Neutrophil (primary cell): Measurements from ENCODE around the gene CST8.

Experiments used
- H3K27ac ChIP-seq: fragments of 200-600 bp; sonication (generic); 2 replicates; pipeline ENCODE4 v1.5.1; 2016; ENCODE audit warnings: mild to moderate bottlenecking, moderate library complexity
- H3K27me3 ChIP-seq: fragments of 200-600 bp; sonication (generic); 2 replicates; pipeline ENCODE4 v1.6.0; 2016; ENCODE audit warnings: mild to moderate bottlenecking
- H3K36me3 ChIP-seq: fragments of 200-600 bp; sonication (generic); 2 replicates; pipeline ENCODE4 v1.5.1; 2017
- H3K4me1 ChIP-seq, 2 experiments: fragments of 200-600 bp in 1 of 2; sonication (generic) in 1 of 2; 1 replicate in 1 of 2; 2 replicates in 1 of 2; pipeline versions ENCODE4 v1.5.1 to v1.6.1; 2013 to 2016; ENCODE audit warnings: low read depth in 1 of 2, low read length in 1 of 2, mild to moderate bottlenecking in 1 of 2, moderate library complexity in 1 of 2; ENCODE audit not compliant: control insufficient read depth in 1 of 2, insufficient read depth in 1 of 2
- H3K4me3 ChIP-seq, 2 experiments: fragments of 200-600 bp in 1 of 2; sonication (generic) in 1 of 2; 1 replicate in 1 of 2; 2 replicates in 1 of 2; pipeline ENCODE4 v1.5.1; 2013 to 2016; ENCODE audit warnings: low read depth in 1 of 2, low read length in 1 of 2, mild to moderate bottlenecking in 1 of 2, moderate library complexity in 1 of 2
- H3K9me3 ChIP-seq: fragments of 200-600 bp; sonication (generic); 2 replicates; pipeline ENCODE4 v1.5.1; 2016
- CTCF ChIP-seq: fragments of 200-600 bp; sonication (generic); IDR thresholded peaks from 2 replicates; pipeline ENCODE4 v1.5.1; 2016; ENCODE audit warnings: antibody characterized with exemption

CST8 gene

GRCh38 chr20:23477223-23477622 lies 13.7 kb upstream of the CST8 start:
- H3K27ac ChIP-seq = no peak overlapping the region
- no peaks in the 10 kb centered on the region for H3K4me1 ChIP-seq
- no peak for TF ChIP-seq CTCF
- no peak overlapping the region for H3K4me3 ChIP-seq
- no peaks in the 10 kb centered on the region for H3K27me3 ChIP-seq
- no peaks in the 10 kb centered on the region for H3K36me3 ChIP-seq
- H3K9me3 ChIP-seq = no peaks in the 10 kb centered on the region

GRCh38 chr20:23479043-23479442 lies 11.9 kb upstream of the CST8 start:
- no peaks in the 10 kb centered on the region for H3K36me3 ChIP-seq

GRCh38 chr20:23482138-23482537 lies 8.8 kb upstream of the CST8 start:
- Histone ChIP-seq H3K4me3 (no peak overlapping the region), H3K27ac (no peak overlapping the region), H3K36me3 (no peaks in the 10 kb centered on the region), H3K4me1 (no peaks in the 10 kb centered on the region), H3K27me3 (no peaks in the 10 kb centered on the region), H3K9me3 (no peaks in the 10 kb centered on the region)
- no peak for TF ChIP-seq CTCF

More at GRCh38 chr20:23479043-23479442, 11.9 kb upstream of the CST8 start:
- H3K27ac ChIP-seq = no peak overlapping the region
- H3K4me1 ChIP-seq = no peaks in the 10 kb centered on the region
- H3K4me3 ChIP-seq = no peak overlapping the region
- no peak for TF ChIP-seq CTCF
- H3K27me3 ChIP-seq = no peaks in the 10 kb centered on the region
- no peaks in the 10 kb centered on the region for H3K9me3 ChIP-seq

GRCh38 chr20:23484081-23484480 lies 6.8 kb upstream of the CST8 start:
- TF ChIP-seq CTCF = no peak
- no peaks in the 10 kb centered on the region for H3K4me1 ChIP-seq
- no peak overlapping the region for H3K27ac ChIP-seq
- H3K27me3 ChIP-seq = no peaks in the 10 kb centered on the region
- no peaks in the 10 kb centered on the region for H3K36me3 ChIP-seq
- no peak overlapping the region for H3K4me3 ChIP-seq
- H3K9me3 ChIP-seq = no peaks in the 10 kb centered on the region

- no peak overlapping the region for H3K27ac ChIP-seq
- no peaks in the 10 kb centered on the region for H3K9me3 ChIP-seq
Measured at GRCh38 chr20:23488470-23488869, 2.4 kb upstream of the CST8 start.

More at GRCh38 chr20:23488470-23488869, 2.4 kb upstream of the CST8 start:
- Histone ChIP-seq H3K4me3 (no peak overlapping the region), H3K4me1 (no peaks in the 10 kb centered on the region), H3K36me3 (no peaks in the 10 kb centered on the region), H3K27me3 (no peaks in the 10 kb centered on the region)
- no peak for TF ChIP-seq CTCF
